KG1 (cell line): ENCODE data around the gene ALCAM.

Experiments
- DNase-seq: peaks from one replicate; lab custom pipeline; 2025; lab: John Stamatoyannopoulos, UW

Gene ALCAM

GRCh38 chr3:105429034-105429762 lies 62.5 kb downstream of the ALCAM start:
- DNase-seq = no peak

GRCh38 chr3:105430455-105430854 lies 63.7 kb downstream of the ALCAM start:
- no peak for DNase-seq

- no peak for DNase-seq
Measured at GRCh38 chr3:105431200-105431599, 64.5 kb downstream of the ALCAM start.

- DNase-seq = no peak
Measured at GRCh38 chr3:105435277-105435676, 68.6 kb downstream of the ALCAM start.

- DNase-seq = no peak
Measured at GRCh38 chr3:105436687-105437086, 70.0 kb downstream of the ALCAM start.

GRCh38 chr3:105440113-105440512 lies 73.4 kb downstream of the ALCAM start:
- no peak for DNase-seq

- no peak for DNase-seq
Measured at GRCh38 chr3:105444725-105445124, 78.0 kb downstream of the ALCAM start.

GRCh38 chr3:105448338-105448982 lies 81.8 kb downstream of the ALCAM start:
- DNase-seq = no peak

GRCh38 chr3:105449414-105449813 lies 82.7 kb downstream of the ALCAM start:
- DNase-seq = no peak

- no peak for DNase-seq
Measured at GRCh38 chr3:105456017-105456416, 89.3 kb downstream of the ALCAM start.

- no peak for DNase-seq
Measured at GRCh38 chr3:105458518-105459215, 92.0 kb downstream of the ALCAM start.

GRCh38 chr3:105459566-105460290 lies 93.0 kb downstream of the ALCAM start:
- no peak for DNase-seq

GRCh38 chr3:105463620-105464019 lies 96.9 kb downstream of the ALCAM start:
- DNase-seq = no peak

- no peak for DNase-seq
Measured at GRCh38 chr3:105465251-105465853, 98.6 kb downstream of the ALCAM start.

- no peak for DNase-seq
Measured at GRCh38 chr3:105466072-105466471, 99.4 kb downstream of the ALCAM start.

GRCh38 chr3:105466495-105467404 lies 100.0 kb downstream of the ALCAM start:
- DNase-seq = no peak

GRCh38 chr3:105470851-105471250 lies 104.1 kb downstream of the ALCAM start:
- no peak for DNase-seq

- DNase-seq = no peak
Measured at GRCh38 chr3:105473521-105474223, 107.0 kb downstream of the ALCAM start.

- DNase-seq = no peak
Measured at GRCh38 chr3:105480768-105481167, 114.1 kb downstream of the ALCAM start.

GRCh38 chr3:105483476-105483875 lies 116.8 kb downstream of the ALCAM start:
- no peak for DNase-seq
